K562 (cell line): ENCODE measurements around the gene EIF2S3.

Experiments used
- KDM5B ChIP-seq: fragments of 200-600 bp; sonication (generic); IDR thresholded peaks from 2 replicates; pipeline ENCODE4 v1.6.1; 2012; ENCODE audit warnings: low read depth, mild to moderate bottlenecking, moderate library complexity, low read length, control low read depth, inconsistent platforms; ENCODE audit not compliant: insufficient replicate concordance
- TEAD4 ChIP-seq, 2 experiments: sonication (generic) in 1 of 2; formaldehyde crosslinking in 1 of 2; IDR thresholded peaks; 2 replicates each; pipeline versions ENCODE4 v1.6.1 to v1.8.0; 2012 to 2022; ENCODE audit warnings: borderline replicate concordance in 1 of 2, inconsistent platforms in 1 of 2, low read length in 1 of 2, mild to moderate bottlenecking in 1 of 2, missing genetic modification reagents in 1 of 2
- ZNF143 ChIP-seq: sonication (generic); formaldehyde crosslinking; IDR thresholded peaks from 2 replicates; pipeline ENCODE4 v1.9.0; 2022; ENCODE audit warnings: mild to moderate bottlenecking, missing genetic modification reagents

GRCh38 chrX:24030597-24030996 lies 24.2 kb upstream of the EIF2S3 start:
- TF ChIP-seq ZNF143 (CRISPR knock-in tag) (no peak), KDM5B (no peak), TEAD4 (IDR thresholded peaks at IDR 0.05; ENCODE audit: low read length) (no peak), TEAD4 (CRISPR knock-in tag; IDR thresholded peaks at IDR 0.05; ENCODE audit: borderline replicate concordance) (no peak)
